Mucosa of descending colon (tissue), 3 donors: Measurements from ENCODE around the gene CACNA1E. TPM values are rescaled to one million over a fixed set of nuclear protein-coding genes. Genes with fewer than 3 reads are reported as not detected.

Experiments
- ATAC-seq: fragments of 200-7000 bp; cut with Tn5 transposase; one replicate; pipeline ENCODE4 v1.9.1; 2020; ENCODE audit warnings: mild to moderate bottlenecking, moderate library complexity
- DNase-seq, 3 donors: peaks; one replicate each; pipeline ENCODE4 v3.0.0-alpha.2; 2020
- H3K36me3 ChIP-seq: fragments of 200-600 bp; one replicate; pipeline ENCODE4 v1.8.0; 2021; ENCODE audit warnings: low read depth, mild to moderate bottlenecking
- H3K4me1 ChIP-seq: fragments of 200-600 bp; one replicate; pipeline ENCODE4 v1.8.0; 2021; ENCODE audit warnings: low read depth, mild to moderate bottlenecking
- H3K4me3 ChIP-seq: fragments of 200-600 bp; one replicate; pipeline ENCODE4 v1.8.0; 2021; ENCODE audit warnings: mild to moderate bottlenecking
- H3K9me3 ChIP-seq: fragments of 200-600 bp; one replicate; pipeline ENCODE4 v1.8.0; 2021; ENCODE audit warnings: mild to moderate bottlenecking
- intact Hi-C, 2 donors: fragments of 100-400 bp; cut with DNase I in 1 of 2; cut with micrococcal nuclease in 1 of 2; formaldehyde crosslinking; loops; one replicate each; pipeline versions ENCODE4 v1.11.0 to v1.11.1; 2022; cut with DNase I, micrococcal nuclease
- total RNA-seq, 3 donors: library from RNA; stranded (reverse); fragmentation: NEBNext Ultra II Directional in 2 of 3; extraction: Animal tissue kit (Norgen Biotek cat#: 25700) in 2 of 3; gene quantifications; one replicate each; pipeline versions ENCODE4 v1.2.1 to v1.2.4, GENCODE V29; 2021 to 2023
- TF ChIP-seq, protein P1 (sequence below): fragments of 200-600 bp; IDR thresholded peaks from one replicate; pipeline ENCODE4 v1.8.0; 2022; ENCODE audit warnings: antibody characterized with exemption, mild to moderate bottlenecking
- donor health status: DM: no; HTN: no; CAD: no; lungs with moderate emphysema.
- donor health status: DM: no; HTN: no; CAD: no.
- donor health status: DM: no; HTN: yes; CAD: no.

CACNA1E gene
- total RNA-seq, 3 donors from 2014 or later: 0.09 to 1.4 (median 0.22) TPM

GRCh38 chr1:181623850-181624249 lies 140.5 kb downstream of the CACNA1E start:
- intact Hi-C loops: no loop called here
- H3K36me3 ChIP-seq: no peaks in the 10 kb centered on the region
- no peak for DNase-seq
- no peak for ATAC-seq
- no peak overlapping the region for H3K4me3 ChIP-seq
- no peaks in the 10 kb centered on the region for H3K9me3 ChIP-seq
- H3K4me1 ChIP-seq: peaks cover 8% of the 10 kb centered on the region
- TF ChIP-seq, protein P1, sequence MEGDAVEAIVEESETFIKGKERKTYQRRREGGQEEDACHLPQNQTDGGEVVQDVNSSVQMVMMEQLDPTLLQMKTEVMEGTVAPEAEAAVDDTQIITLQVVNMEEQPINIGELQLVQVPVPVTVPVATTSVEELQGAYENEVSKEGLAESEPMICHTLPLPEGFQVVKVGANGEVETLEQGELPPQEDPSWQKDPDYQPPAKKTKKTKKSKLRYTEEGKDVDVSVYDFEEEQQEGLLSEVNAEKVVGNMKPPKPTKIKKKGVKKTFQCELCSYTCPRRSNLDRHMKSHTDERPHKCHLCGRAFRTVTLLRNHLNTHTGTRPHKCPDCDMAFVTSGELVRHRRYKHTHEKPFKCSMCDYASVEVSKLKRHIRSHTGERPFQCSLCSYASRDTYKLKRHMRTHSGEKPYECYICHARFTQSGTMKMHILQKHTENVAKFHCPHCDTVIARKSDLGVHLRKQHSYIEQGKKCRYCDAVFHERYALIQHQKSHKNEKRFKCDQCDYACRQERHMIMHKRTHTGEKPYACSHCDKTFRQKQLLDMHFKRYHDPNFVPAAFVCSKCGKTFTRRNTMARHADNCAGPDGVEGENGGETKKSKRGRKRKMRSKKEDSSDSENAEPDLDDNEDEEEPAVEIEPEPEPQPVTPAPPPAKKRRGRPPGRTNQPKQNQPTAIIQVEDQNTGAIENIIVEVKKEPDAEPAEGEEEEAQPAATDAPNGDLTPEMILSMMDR: no peak

DNA sequence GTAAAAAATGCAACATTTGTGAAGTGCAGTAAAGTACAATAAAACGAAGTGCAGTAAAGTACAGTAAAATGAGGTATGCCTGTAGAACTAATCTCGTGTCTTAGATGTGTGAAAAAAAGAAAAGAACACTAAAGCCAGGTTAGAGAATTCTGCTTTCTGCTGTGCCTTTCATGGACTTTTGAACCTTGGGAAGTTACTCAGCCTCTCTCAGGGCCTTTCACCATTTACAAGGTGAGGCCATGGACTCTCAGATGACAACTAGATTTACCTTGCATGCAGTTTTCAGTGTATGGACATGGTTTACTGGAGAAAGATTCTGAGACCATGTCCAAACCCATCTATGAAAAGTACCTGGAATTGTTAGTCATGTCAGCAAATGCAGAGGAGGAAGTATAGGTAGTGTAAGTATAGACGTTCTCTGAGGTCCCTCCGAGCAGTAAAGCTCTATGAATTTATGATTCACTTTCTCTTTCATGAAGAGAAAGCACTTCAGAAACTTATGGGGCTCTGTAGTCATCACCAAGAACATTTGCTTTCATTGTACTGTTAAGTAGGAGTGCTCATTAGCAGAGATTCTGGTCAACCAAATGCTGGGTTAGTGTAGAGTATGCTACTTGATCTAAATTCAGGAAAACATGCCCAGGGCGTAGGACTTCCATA lies 143.1 kb downstream of the CACNA1E start:
- peak; percentile 86 for ATAC-seq
- no peaks in the 10 kb centered on the region for H3K36me3 ChIP-seq
- no peak overlapping the region for H3K4me3 ChIP-seq
- intact Hi-C loops: no loop called here
- H3K4me1 ChIP-seq: peaks cover 8% of the 10 kb centered on the region
- DNase-seq: no peak
- TF ChIP-seq, protein P1: no peak
- H3K9me3 ChIP-seq: no peaks in the 10 kb centered on the region

DNA sequence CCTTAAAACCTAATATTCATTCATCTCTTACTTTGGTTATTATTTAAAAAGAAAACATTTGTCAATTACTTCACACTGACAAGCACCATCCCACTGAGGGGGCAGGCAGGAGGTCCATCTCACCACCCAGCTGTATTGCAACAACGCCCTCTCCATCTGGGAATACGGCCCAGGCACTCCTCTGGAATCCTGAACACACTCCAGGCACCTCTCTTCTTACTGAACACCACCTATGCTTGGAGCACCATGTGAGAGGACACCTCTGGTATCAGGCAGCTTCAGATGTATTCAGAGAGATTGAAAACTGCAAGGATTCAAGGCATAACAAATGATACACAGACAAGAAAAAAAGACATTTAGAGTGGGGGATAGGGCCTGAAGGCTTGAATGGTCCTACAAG lies 147.1 kb downstream of the CACNA1E start:
- H3K36me3 ChIP-seq: no peaks in the 10 kb centered on the region
- intact Hi-C loops: no loop called here
- peaks cover 20% of the 10 kb centered on the region for H3K4me1 ChIP-seq
- DNase-seq: no peak
- TF ChIP-seq, protein P1: no peak
- no peaks in the 10 kb centered on the region for H3K9me3 ChIP-seq
- no peak for ATAC-seq
- H3K4me3 ChIP-seq: no peak overlapping the region

- H3K36me3 ChIP-seq: no peaks in the 10 kb centered on the region
- no peak overlapping the region for H3K4me3 ChIP-seq
- DNase-seq: peak in 1 of 3 donors; percentile 40
- ATAC-seq: peak; percentile 7
- no peaks in the 10 kb centered on the region for H3K9me3 ChIP-seq
- peaks cover 20% of the 10 kb centered on the region for H3K4me1 ChIP-seq
- TF ChIP-seq, protein P1: no peak
- intact Hi-C loops: no loop called here
These were observed 147.5 kb downstream of the CACNA1E start for GRCh38 chr1:181630838-181631237.

- intact Hi-C loops: no loop called here
- Histone ChIP-seq H3K4me3 (no peak overlapping the region), H3K4me1 (peaks cover 12% of the 10 kb centered on the region), H3K36me3 (no peaks in the 10 kb centered on the region), H3K9me3 (no peaks in the 10 kb centered on the region)
- TF ChIP-seq, protein P1: no peak
- ATAC-seq: peak; percentile 91
- peak in 1 of 3 donors; percentile 31 for DNase-seq
These were observed 149.2 kb downstream of the CACNA1E start for GRCh38 chr1:181632492-181632891.

DNA sequence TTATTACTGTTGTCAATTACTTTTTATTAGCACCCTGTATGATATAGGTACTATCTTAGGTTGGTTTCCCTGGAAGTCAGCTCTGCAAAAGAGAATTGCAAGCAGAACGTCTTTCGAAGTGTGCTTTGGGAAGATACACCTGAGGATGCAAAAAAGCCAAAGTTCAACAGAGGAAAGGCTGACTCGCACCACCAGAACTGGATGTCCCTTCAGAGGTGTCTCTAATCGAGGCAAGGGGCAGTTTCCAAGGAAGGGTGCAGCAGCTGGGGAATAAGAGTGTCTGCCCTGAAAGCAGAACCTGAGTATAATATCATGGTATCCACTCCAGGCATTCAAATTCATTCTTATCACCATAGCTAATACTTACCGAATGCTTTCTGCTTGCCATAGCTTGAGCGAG lies 149.6 kb downstream of the CACNA1E start:
- ATAC-seq (no peak), DNase-seq (no peak)
- intact Hi-C loops: no loop called here
- H3K9me3 ChIP-seq: no peaks in the 10 kb centered on the region
- H3K36me3 ChIP-seq: no peaks in the 10 kb centered on the region
- peaks cover 12% of the 10 kb centered on the region for H3K4me1 ChIP-seq
- no peak overlapping the region for H3K4me3 ChIP-seq
- TF ChIP-seq, protein P1: no peak
